GM19468 (cell line): ENCODE data around the gene ZFP82.

ENCODE experiments used
- ATAC-seq: cut with Tn5 transposase; IDR thresholded peaks from one replicate; pipeline ENCODE4 v1.9.1; 2021; ENCODE audit warnings: mild to moderate bottlenecking, moderate library complexity, moderate number of reproducible peaks; ENCODE audit not compliant: unreplicated experiment; ENCODE audit errors: extremely low read depth

ZFP82 gene

GRCh38 chr19:36377541-36378178 lies 40.8 kb downstream of the ZFP82 start:
- no peak for ATAC-seq

DNA sequence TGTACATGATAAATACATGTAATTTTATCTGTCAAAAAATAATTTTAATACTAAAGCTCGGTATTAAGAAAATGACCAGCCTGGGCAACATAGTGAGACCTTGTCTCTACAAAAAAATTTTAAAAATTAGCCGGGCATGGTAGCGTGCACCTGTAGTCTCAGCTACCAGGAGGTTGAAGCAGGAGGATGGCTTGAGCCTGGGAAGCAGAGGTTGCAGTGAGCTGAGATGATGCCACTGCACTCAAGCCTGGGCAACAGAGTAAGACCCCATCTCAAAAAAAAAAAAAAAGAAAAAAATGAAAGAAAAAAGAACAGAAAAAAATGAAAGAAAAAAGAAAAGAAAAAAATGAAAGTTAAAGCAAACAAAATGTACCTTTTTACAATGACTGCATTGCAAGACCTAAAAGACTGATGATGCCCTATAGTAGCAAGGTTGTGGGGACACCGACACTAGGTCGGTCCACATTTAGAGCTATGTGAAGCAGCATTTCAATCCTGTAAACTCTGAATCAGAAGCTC lies 44.7 kb downstream of the ZFP82 start:
- no peak for ATAC-seq

GRCh38 chr19:36371886-36372285 lies 46.6 kb downstream of the ZFP82 start:
- ATAC-seq = no peak

DNA sequence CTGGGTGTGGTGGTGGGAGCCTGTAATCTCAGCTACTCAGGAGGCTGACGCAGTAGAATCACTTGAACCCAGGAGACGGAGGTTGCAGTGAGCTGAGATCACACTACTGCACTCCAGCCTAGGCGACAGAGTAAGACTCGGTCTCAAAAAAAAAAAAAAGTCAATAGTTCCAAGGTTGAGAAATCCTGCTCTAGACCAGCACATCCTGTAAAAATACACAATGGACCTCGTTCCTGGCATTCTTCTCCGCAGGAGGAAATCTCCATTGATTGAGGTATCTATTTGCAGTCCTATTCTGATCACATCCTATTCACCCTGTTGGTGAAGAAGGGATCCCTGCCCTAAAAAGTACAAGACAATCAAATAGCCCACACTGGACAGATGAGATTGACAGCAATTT lies 54.6 kb downstream of the ZFP82 start:
- no peak for ATAC-seq
